Measurements from ENCODE around the gene GINS1.

DNA sequence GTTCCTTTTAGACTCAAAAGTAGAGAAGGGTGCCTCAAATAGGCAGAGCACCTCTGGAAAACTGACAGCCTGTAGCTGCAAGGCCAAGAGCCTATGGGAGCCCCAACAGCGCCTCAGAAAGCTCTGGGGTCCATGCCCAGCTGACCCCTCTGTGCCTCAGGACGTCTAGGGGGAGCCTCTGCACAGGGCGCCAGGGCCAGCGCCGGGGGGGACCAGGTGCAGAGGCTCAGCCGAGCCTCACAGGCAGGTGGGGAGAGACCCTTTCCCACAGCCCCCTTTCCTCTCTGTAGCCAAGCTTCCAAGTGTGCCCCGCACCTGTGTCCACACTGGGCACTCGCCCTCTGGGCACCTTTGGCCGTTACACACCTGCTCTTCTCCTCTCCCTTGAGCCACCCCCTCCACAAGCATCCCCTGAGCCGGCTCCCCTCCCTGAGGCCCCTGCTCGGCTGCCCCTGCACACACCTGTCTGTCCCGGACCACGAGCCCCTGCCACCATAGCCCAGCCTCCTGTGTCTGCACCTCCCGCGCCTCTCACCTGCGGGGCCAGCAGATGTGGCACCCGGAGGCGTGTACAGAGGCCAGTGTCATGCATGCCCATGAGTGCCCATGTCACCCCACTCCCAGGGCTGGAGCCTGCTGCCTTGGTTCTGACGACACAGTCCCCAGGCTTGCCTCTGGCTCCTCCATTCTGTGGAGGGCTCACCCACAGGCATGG, 53.2 kb downstream of the GINS1 start:
- TF ChIP-seq, protein P1, sequence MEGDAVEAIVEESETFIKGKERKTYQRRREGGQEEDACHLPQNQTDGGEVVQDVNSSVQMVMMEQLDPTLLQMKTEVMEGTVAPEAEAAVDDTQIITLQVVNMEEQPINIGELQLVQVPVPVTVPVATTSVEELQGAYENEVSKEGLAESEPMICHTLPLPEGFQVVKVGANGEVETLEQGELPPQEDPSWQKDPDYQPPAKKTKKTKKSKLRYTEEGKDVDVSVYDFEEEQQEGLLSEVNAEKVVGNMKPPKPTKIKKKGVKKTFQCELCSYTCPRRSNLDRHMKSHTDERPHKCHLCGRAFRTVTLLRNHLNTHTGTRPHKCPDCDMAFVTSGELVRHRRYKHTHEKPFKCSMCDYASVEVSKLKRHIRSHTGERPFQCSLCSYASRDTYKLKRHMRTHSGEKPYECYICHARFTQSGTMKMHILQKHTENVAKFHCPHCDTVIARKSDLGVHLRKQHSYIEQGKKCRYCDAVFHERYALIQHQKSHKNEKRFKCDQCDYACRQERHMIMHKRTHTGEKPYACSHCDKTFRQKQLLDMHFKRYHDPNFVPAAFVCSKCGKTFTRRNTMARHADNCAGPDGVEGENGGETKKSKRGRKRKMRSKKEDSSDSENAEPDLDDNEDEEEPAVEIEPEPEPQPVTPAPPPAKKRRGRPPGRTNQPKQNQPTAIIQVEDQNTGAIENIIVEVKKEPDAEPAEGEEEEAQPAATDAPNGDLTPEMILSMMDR (IDR thresholded peaks at IDR 0.05), result no peak
- TF ChIP-seq POLR2A (IDR thresholded peaks at IDR 0.05), result no peak
